ENCODE data around the gene KRT40.

DNA sequence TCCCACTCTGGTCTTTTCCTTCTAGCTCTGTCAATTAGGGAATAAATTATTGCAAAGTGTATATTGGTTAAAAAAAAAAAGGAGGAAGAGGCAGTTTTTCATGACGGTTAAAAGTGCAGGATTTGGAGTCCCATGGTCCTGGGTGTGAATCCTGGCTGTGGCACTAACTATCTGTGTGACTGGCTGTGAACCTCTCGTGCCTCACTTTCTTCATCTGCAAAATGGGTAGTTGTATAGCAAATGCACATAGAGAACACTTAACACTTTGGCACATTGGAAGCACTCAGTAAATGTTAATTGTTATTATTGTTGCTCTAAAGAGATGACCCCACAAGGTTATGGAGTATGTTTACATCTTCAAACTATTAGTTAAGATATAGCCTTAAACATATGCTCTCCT, 36.2 kb downstream of the KRT40 start:
- TF ChIP-seq, protein P1, sequence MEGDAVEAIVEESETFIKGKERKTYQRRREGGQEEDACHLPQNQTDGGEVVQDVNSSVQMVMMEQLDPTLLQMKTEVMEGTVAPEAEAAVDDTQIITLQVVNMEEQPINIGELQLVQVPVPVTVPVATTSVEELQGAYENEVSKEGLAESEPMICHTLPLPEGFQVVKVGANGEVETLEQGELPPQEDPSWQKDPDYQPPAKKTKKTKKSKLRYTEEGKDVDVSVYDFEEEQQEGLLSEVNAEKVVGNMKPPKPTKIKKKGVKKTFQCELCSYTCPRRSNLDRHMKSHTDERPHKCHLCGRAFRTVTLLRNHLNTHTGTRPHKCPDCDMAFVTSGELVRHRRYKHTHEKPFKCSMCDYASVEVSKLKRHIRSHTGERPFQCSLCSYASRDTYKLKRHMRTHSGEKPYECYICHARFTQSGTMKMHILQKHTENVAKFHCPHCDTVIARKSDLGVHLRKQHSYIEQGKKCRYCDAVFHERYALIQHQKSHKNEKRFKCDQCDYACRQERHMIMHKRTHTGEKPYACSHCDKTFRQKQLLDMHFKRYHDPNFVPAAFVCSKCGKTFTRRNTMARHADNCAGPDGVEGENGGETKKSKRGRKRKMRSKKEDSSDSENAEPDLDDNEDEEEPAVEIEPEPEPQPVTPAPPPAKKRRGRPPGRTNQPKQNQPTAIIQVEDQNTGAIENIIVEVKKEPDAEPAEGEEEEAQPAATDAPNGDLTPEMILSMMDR (IDR thresholded peaks at IDR 0.05; ENCODE audit: insufficient read depth, low read length, poor library complexity, severe bottlenecking): no peak
- no peak for TF ChIP-seq EZH2phosphoT487 (conservative IDR thresholded peaks at IDR 0.05; ENCODE audit: low read length)
